ENCODE results near the gene NUDT9.

Gene NUDT9

GRCh38 chr4:87498446-87498900, 76.1 kb downstream of the NUDT9 start:
- no peak overlapping the region for H3K9ac ChIP-seq (ENCODE audit: low read depth, low read length)

GRCh38 chr4:87499403-87500091, 77.2 kb downstream of the NUDT9 start:
- no peaks in the 10 kb centered on the region for H3K36me3 ChIP-seq (ENCODE audit: control insufficient read depth, insufficient read depth, low read length)
- H3K4me1 ChIP-seq (ENCODE audit: control insufficient read depth, insufficient read depth, low read length): no peaks in the 10 kb centered on the region
- H3K4me3 ChIP-seq (ENCODE audit: low read depth, low read length): no peak overlapping the region
- H3K27me3 ChIP-seq (ENCODE audit: control insufficient read depth, insufficient read depth, low read length): no peaks in the 10 kb centered on the region
- H3K9me3 ChIP-seq (ENCODE audit: control insufficient read depth, insufficient read depth, low read length): no peaks in the 10 kb centered on the region
- no peak overlapping the region for H3K9ac ChIP-seq (ENCODE audit: low read depth, low read length)

More at GRCh38 chr4:87498446-87498900, 76.1 kb downstream of the NUDT9 start:
- H3K4me3 ChIP-seq (ENCODE audit: low read depth, low read length): no peak overlapping the region
- H3K27me3 ChIP-seq (ENCODE audit: control insufficient read depth, insufficient read depth, low read length): no peaks in the 10 kb centered on the region
- no peaks in the 10 kb centered on the region for H3K9me3 ChIP-seq (ENCODE audit: control insufficient read depth, insufficient read depth, low read length)
- H3K4me1 ChIP-seq (ENCODE audit: control insufficient read depth, insufficient read depth, low read length): no peaks in the 10 kb centered on the region
- H3K36me3 ChIP-seq (ENCODE audit: control insufficient read depth, insufficient read depth, low read length): no peaks in the 10 kb centered on the region

GRCh38 chr4:87500092-87500462, 77.7 kb downstream of the NUDT9 start:
- H3K9me3 ChIP-seq (ENCODE audit: control insufficient read depth, insufficient read depth, low read length): no peaks in the 10 kb centered on the region
- no peak overlapping the region for H3K9ac ChIP-seq (ENCODE audit: low read depth, low read length)
- H3K36me3 ChIP-seq (ENCODE audit: control insufficient read depth, insufficient read depth, low read length): no peaks in the 10 kb centered on the region
- no peaks in the 10 kb centered on the region for H3K27me3 ChIP-seq (ENCODE audit: control insufficient read depth, insufficient read depth, low read length)
- H3K4me3 ChIP-seq (ENCODE audit: low read depth, low read length): no peak overlapping the region
- no peaks in the 10 kb centered on the region for H3K4me1 ChIP-seq (ENCODE audit: control insufficient read depth, insufficient read depth, low read length)

GRCh38 chr4:87502580-87503238, 80.3 kb downstream of the NUDT9 start:
- peaks cover 2% of the 10 kb centered on the region for H3K4me1 ChIP-seq (ENCODE audit: control insufficient read depth, insufficient read depth, low read length)
- H3K4me3 ChIP-seq (ENCODE audit: low read depth, low read length): no peak overlapping the region
- no peaks in the 10 kb centered on the region for H3K9me3 ChIP-seq (ENCODE audit: control insufficient read depth, insufficient read depth, low read length)
- no peak overlapping the region for H3K9ac ChIP-seq (ENCODE audit: low read depth, low read length)
- no peaks in the 10 kb centered on the region for H3K27me3 ChIP-seq (ENCODE audit: control insufficient read depth, insufficient read depth, low read length)
- no peaks in the 10 kb centered on the region for H3K36me3 ChIP-seq (ENCODE audit: control insufficient read depth, insufficient read depth, low read length)

GRCh38 chr4:87505862-87506261, 83.5 kb downstream of the NUDT9 start:
- Histone ChIP-seq H3K36me3 (ENCODE audit: control insufficient read depth, insufficient read depth, low read length) (no peaks in the 10 kb centered on the region), H3K9ac (ENCODE audit: low read depth, low read length) (no peak overlapping the region), H3K4me1 (ENCODE audit: control insufficient read depth, insufficient read depth, low read length) (peaks cover 2% of the 10 kb centered on the region), H3K9me3 (ENCODE audit: control insufficient read depth, insufficient read depth, low read length) (no peaks in the 10 kb centered on the region), H3K4me3 (ENCODE audit: low read depth, low read length) (no peak overlapping the region), H3K27me3 (ENCODE audit: control insufficient read depth, insufficient read depth, low read length) (no peaks in the 10 kb centered on the region)

- Histone ChIP-seq H3K4me1 (ENCODE audit: control insufficient read depth, insufficient read depth, low read length) (peaks cover 7% of the 10 kb centered on the region), H3K9ac (ENCODE audit: low read depth, low read length) (no peak overlapping the region), H3K36me3 (ENCODE audit: control insufficient read depth, insufficient read depth, low read length) (no peaks in the 10 kb centered on the region), H3K4me3 (ENCODE audit: low read depth, low read length) (no peak overlapping the region), H3K27me3 (ENCODE audit: control insufficient read depth, insufficient read depth, low read length) (no peaks in the 10 kb centered on the region), H3K9me3 (ENCODE audit: control insufficient read depth, insufficient read depth, low read length) (no peaks in the 10 kb centered on the region)
Observed at GRCh38 chr4:87506974-87507701, 84.8 kb downstream of the NUDT9 start.
